ENCODE results near the gene WASF3.

WASF3 gene

DNA sequence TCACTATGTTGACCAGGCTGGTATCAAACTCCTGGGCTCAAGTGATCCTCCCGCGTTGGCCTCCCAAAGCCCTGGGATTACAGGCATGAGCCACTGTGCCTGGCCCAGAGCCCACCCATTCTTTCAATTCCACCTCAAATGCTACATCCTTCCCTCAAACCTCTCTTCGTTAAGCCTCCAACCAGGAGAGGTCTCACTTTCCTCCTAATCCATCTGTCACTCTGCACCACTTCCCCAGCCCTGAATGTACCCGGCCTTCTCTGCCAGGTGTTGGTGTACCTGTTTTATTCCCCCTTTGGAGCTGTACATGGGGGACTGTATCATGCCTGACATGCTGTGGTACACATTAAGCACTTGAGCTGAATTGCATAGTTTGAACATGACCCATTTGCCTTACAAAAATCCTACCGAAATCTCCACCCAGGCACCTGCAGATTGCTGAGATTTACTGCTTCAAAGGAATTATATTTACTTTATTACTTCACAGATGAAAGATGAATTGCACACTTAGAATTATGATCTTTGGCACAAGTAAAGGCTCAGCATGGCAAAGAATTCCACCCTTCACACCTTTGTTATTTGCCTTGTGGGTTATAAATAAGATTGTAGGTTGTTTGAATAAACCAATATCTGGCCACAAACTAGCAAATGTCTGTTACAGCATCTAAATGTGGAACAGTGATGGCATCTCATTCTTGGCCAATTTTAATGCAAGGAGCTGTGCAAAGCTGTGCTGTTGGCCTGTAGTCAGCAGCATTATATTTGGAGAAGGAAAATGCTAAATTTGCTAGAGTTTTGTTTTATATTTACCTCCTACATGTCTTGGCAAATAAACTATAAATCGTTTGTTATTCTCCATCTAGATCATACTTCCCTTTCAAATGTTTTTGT lies 15.6 kb upstream of the WASF3 start:
- no peak for DNase-seq (ENCODE audit: low read depth in 2 of 2)

DNA sequence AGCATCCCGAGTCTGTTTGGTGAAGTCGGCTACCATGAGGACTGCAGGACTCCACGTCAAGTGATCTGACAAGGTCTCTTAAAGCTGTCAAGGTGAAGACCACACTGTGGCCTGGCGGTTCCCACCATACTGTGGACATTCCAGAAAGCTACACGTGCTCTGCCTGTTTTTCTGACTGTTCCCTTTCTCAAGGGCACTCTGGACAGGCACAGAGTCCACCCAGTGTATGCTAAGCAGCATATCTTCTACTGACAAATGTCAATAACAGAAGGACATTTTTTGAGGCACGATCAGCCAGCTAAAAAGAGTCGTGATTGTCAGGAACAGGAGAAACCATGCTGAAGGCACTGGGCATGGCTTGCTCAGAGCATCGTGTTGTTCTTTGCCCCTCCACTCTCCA lies 12.8 kb upstream of the WASF3 start:
- no peak for DNase-seq (ENCODE audit: low read depth in 2 of 2)

DNA sequence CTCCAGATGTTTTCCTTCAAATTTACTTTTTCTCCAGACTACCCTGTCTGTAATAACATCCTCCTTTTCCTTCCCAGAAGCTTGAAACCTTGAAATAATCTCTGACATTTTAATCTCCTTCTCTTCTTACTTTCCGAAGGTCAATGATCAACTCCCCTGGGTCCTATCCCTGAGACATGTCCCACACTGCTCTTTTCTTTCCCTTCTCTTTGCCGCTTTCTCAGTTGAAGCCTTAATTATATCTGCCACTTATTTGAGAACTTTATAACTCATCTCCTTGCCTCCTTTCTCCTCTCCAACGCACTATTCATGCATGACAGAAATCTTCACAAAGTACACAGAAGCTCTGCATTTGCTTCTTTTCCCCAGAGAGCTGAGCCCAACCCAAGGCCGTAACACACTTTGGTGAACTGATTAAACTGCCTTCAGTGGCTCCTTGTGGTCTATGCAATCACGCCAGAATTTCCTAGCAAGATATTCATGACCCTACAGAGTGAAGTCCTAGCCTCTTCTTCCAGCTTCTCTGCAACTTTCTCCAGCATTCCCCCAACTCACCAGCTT lies 9.2 kb upstream of the WASF3 start:
- DNase-seq (ENCODE audit: low read depth in 2 of 2): no peak

DNA sequence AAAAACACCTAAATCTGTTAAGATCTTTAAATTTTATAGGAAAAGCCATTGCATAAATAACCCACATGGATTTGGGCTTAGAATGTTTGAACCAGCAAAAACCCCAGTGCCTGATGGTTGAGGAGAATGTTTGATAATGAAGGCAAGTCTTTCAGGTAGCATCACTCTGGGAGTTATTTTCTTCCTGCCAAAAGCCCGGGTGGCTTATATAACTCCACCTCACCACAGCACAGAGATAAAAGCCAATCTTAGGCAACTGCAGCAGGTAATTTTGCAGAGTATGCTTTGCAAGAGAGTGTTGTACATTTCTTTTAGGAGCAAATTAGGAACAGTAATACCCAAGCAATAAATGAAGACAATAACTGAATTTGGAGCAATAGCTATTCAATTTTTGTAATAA lies 7.8 kb upstream of the WASF3 start:
- DNase-seq (ENCODE audit: low read depth in 2 of 2): no peak

DNA sequence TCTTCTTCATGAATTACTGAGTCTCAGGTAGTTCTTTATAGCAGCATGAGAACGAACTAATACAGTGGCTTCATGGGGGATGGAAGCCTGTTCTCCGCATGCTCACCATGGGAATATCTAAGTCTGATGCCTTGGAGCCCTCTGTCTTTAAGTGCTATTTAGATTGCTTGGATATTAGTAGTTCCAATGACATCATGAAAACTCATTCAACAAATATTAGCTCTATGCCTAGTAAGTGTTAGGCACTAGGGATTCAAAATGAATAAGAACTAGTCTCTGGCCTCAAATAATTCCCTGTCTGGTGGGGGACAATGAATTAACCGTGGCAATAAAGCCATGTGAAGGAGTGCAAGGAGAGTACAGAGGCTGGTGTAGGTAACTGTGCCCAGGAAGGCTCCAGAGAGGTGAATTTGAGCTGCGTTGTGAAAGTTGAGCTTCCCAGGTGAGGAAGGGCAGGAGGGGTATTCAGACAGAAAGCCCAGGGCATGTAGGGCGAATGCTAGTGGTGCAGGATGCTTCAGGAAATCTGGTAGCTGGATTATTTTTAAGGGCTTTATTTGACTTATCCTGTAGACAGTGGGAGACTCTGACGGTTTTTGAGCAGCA lies 6.1 kb upstream of the WASF3 start:
- no peak for DNase-seq (ENCODE audit: low read depth in 2 of 2)

DNA sequence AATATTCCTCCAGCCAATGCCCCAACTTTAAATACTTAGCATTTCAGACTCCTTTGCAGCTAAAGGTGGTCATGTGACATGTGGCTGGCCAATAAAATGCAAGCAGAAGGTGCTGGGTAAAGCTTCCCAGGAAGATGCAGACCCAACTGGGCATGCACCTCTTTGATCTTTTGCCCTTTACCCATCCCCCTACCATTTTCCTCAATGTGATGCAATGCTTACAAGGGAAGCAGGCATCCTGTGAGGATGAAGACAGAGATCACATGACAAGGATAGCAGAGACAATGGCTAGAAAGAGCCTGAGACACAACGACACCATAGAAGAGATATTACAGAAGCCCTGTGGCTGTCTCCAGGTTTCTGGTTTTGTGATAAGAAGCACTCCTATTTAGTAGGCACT lies 2.1 kb upstream of the WASF3 start:
- no peak for DNase-seq (ENCODE audit: low read depth in 2 of 2)

DNA sequence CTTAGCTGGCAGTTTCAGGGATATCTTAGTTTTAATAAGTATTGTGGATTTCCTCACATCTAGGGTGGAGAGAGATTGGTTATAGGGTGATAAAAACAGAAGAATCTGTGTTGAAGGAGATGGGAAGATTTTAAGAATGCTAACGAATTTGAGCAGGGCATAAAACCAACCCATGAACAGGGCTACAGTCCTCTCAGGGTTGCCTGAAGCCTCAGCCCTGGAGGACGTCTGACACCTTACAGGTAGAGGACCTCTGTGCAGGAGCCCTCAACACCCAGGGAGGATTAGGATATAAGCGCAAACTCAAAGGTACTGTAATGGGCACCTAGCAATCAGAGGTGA lies 461 bp upstream of the WASF3 start:
- no peak for DNase-seq (ENCODE audit: low read depth in 2 of 2)

DNA sequence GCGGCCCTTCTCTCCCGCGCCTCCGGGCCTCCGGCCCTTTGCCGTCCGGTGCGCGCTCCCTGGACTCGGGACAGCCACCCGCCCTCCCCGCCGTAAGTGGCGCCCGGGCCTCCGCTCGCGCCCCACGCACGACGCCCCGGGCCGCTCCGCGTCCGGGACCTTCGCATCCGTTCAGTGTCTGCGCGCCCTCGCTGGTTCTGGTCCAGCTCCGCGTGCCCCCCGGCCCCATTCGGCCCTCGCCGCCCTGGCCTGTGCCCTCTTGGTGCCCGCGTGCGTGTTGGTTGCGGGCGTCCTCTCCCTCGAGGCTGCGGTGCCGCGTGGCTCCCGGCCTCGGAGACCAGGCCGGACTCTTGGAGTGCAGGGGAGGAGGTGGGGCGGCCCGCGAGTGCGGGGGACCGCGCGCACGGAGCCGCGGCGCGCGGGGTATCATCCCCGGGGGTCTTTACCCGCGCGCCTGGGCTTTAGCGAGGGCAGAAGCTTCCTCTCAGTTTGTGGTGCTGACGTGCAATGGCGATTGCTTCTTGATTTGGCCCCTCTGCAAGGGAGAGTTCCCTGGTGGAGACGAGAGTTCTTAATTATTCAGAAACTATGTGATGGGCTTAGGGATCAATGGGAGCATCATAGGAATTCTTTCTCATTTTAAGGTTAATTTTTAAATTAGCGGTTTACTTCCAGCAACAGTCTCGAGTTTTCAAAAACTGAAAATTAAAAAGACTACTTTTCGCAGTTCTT lies 757 bp downstream of the WASF3 start:
- no peak for DNase-seq (ENCODE audit: low read depth in 2 of 2)

DNA sequence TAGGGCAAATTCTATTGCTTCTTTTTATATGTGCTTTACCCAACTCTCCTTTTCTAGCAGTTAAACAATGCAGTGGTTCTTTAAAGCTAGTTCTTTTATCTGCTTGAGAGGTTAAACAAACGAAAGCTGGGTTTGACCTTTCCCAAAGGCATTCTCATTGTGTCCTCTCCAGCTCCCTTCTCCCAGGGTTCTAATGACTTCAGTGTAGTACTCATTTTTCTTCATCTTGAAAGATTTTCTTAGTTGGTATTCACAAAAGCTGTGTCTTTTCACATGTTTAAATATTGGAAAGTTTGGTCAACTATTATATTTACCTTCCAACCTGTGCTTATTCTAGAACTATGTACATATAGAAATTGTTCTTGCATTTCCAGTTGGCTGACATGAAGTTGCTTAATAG lies 1.5 kb downstream of the WASF3 start:
- no peak for DNase-seq (ENCODE audit: low read depth in 2 of 2)

DNA sequence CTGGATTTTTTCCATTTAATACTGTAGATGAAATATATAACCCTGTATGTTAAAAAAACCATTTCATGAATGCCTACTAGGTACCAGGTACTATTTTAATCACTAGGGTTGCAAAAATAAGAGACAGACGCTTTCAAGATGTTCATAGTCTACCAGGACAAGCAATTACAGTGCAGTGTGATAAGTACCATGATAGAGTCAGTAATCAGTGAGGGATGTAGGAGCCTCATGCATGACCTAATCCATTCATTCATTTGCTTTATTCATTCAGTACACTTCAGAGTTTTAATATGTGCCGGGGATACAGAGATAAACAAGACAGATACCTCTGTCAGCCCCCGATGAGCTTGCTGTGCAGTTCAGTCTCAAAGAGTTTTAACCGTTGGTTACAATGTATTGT lies 3.0 kb downstream of the WASF3 start:
- DNase-seq (ENCODE audit: low read depth in 2 of 2): no peak

DNA sequence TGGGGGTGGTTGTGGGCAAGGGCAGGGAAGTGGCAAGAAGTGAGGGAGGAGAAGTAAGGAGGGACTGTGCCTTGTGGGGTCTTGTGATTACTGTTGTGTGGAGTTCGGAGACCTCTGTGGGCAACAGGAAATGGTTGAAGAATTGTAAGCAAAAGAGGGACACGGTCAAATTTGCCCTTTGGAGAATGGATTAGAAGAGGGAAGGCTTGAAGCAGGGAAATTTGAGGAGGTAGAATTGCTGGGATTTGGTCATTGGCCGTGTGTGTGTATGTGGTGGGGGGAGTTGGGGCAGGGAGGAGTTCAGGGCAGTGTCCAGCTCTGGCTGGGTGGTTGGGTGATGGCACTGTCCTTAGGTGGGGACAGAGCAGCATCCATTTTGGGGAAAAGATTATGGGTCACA lies 3.6 kb downstream of the WASF3 start:
- DNase-seq (ENCODE audit: low read depth in 2 of 2): no peak

DNA sequence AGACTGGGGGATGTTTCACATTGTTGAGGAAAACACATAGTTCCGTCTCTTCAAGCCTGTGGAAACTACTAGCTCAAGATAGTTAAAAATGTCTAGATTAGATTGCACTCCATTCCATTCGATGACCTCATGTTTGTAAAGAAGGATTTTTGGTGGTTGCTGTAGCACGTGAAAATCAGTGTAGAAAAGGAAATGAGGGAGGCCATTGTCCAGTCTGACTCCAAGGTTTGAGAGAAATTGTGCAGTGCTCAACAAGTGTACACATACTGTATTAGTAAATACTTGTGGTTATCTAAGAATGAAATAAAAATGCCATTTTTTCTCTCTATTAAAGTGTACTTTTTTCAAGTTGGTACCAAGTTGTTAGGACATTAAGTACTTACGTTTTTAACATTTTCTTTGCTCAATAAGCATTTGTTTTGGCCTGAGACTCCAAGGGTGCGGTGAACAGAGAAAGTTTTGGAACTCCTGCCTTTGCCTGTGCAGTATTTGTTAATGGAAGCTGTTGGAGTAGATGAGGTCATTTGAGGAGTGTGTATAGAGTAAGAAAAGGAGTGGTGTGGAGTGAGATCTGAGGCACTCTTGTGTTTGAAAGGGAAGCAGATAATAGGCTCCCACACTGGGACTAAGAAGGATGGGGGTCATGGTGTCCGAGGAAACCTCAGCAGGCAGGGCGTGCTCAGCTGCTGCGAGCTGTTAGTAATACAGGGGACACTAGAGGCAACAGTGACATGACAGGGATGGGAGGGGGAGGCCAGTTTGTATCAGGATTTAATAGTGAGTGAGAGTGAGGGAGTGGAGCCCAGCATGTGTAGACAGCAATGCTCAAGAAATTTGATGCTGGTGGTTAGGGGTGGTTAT lies 4.4 kb downstream of the WASF3 start:
- DNase-seq (ENCODE audit: low read depth in 2 of 2): no peak

DNA sequence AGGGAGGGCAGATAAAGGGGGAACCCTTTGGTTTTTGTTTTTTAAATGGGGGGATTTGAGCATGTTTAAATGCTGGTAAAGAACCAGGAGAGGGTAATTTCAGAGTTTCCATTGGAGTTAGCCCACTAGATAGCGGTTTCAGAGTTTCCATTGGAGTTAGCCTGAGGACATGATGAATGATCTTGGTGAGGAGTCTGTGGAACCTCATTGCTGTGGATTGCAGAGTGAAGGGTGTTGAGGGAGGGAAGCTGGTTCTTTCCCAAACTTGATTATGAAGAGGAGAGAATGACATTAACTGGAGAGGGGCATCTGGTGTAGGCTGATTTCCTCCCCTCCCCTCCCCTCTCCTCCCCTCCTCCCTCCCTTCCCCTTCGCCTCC lies 5.0 kb downstream of the WASF3 start:
- DNase-seq (ENCODE audit: low read depth in 2 of 2): no peak

DNA sequence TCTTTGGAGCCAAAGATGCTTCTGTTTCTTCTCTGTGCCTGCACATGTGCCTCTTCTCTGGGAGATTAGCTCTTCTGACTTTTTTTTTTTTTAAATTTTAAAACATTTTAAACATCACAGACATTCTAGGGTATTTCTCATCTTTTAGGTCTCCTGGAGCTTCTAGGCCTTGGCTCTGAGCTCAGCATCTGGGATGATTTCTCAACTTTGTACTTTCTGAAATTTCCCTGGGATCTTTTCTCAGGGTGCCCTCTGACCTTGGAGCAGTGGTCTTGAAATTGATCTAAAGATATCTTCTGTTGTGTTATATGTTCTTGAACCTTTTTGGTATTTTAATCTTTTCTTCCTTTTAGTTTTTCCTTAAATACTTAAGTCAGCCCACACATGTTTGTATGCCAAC lies 6.2 kb downstream of the WASF3 start:
- no peak for DNase-seq (ENCODE audit: low read depth in 2 of 2)

DNA sequence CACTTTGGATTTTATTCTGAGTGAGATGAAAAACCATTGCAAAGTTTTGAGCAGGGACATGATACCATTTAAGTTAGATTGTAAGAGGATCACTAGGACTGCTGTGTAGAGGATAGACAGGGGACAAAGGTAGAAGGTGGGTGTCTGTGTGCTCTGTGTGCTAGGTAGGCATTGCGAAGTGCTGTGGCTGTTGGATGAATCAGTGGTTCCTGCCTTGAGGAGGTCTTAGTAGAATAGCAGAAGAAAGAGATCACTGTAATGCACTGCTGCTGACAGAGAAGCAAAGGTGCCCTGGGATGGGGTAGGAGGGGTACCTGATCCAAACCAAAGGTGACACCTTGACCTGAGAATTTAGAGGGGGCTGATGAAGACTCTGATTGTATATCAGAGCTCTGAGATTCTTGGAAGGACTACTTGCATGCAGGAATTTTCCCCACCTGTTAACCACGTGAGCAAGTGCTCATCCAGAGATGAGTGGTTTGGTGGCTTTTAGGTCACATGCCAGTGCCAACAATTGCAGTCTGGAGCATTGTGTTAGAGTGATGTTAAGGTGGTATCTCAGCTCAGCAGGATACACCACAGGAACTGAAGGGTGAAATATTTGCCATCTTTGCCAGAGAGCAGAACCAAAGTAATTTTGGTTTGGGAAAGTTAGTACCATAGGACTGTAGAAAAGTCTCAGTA lies 10.8 kb downstream of the WASF3 start:
- no peak for DNase-seq (ENCODE audit: low read depth in 2 of 2)

DNA sequence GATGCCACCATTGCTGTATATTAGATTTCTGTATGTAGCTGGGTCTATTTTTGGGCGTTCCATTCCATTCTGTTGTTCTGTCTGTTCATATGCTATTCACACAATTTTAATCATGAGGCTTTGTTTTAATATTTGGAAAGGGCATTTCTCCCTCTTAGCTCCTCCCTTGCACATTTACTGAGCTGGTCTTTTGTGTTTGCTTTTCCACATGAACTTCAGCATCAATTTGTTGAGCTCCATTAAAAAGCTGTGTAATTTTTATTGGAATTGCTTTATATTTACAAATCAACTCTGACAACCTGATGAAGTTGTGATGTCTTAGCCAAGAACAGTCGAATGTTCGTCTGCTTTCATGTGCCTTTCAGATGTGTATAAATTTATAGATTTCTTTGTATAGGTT lies 14.0 kb downstream of the WASF3 start:
- no peak for DNase-seq (ENCODE audit: low read depth in 2 of 2)

DNA sequence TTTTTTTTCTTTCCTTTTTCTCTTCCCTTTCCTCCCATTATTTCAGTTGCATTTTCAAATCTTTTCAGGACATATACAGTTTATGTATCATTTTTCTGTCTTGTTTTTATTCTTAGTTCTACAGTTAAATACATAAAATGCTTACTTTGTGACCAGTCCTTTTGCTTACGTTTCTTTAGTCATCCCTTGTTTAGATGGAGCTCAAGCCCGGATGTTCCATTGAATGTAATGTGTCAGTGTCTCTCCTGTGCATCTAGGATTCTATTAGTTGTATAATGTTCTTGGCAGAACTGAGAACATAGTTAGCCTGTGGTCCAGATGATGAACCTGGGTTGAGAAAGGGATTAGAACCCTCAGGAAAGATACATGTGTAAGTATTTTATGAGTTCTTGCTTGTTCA lies 17.8 kb downstream of the WASF3 start:
- no peak for DNase-seq (ENCODE audit: low read depth in 2 of 2)

DNA sequence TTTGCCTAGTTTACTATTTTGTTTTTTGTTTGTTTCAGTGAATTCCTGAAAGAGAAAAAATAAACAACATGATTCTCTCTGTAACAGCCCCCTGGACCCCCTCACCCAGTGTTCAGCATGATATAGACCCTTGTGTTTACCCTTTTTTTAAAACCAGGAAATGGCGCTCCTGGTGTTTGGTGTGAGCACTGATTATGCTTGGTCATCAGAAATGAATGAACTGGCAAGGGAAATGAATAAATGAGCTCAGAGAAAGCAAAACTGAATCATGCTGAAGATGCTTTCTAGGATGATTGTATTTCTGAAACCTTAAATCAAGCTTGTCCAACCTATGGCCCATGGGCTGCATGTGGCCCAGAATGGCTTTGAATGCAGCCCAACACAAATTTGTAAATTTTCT lies 22.1 kb downstream of the WASF3 start:
- no peak for DNase-seq (ENCODE audit: low read depth in 2 of 2)

DNA sequence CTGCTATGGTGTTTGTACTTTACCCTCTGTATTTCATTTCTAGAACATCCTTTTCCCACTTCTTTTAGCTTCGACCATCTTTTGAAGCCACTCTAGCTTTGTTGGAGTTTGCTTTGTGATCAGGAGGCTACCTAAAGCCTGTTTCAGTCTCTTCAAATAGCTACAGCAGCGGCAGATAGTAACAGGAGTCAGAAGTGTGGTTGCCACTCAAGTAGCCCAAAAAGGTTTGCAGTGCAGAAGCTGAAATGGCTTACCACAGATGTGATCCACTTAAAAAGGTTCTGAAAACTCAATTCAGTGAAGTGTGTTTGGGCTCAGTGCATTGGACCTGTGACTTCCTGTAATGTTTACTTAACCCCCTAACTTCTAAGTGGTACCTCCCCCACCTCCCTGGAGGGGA lies 26.2 kb downstream of the WASF3 start:
- DNase-seq (ENCODE audit: low read depth in 2 of 2): no peak

DNA sequence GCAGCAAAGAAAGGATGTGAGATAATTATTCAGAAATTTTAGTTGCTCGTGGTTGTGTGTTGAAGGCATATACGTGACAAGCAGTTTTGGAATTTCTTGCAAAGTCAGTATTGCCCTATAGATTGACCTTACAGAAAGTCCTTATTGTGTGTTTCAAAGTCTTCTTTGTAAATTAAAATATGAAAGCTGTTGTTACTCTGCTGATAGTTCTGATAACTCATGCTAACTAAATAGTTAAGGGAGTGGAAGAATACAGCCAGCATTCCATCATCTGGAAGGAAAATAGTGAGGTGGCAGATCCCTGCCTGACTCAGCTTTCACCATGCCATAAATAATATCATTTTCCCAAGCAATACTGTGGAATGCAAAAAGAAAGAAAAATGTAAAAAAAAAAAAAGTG lies 27.2 kb downstream of the WASF3 start:
- no peak for DNase-seq (ENCODE audit: low read depth in 2 of 2)

DNA sequence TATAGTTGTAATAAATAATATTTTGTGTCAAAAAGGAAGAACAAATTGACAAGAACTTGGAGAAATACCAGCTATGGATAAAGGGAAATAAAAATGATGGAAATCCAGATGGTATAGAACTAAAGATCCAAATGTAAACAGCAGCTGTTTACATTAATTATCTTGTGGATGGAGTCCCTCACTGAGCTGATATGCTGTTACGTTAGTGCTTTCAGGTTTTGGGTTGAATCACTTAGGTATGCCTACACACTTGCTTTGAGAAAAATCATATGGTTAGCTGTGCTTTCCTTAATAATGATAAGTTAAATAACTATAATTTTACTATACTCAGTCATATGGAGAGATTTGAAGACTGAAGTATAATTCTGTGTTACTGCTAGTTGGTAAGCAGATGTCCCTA lies 27.7 kb downstream of the WASF3 start:
- DNase-seq (ENCODE audit: low read depth in 2 of 2): no peak
